C1 segment of cervical spinal cord (tissue), 14 donors: ENCODE data around the gene REXO5.
"Not testable (repeated sequence)": the region's sequence is repeated elsewhere in the genome, so short reads cannot be mapped to it uniquely, and the experiment has no call there.

Experiments
- DNase-seq, 14 donors: peaks; one replicate each; lab custom pipeline; 2025; lab: John Stamatoyannopoulos, UW

The REXO5 gene

GRCh38 chr16:20806168-20807050 lies at the start of gene REXO5, which contains the start of gene ERI2:
TSS of gene REXO5 (plus strand) at chr16:20806527. CDS start at chr16:20806954, 427 bp downstream.
TSS of gene ERI2 (minus strand) at chr16:20806472. CDS start at chr16:20806430, 42 bp downstream.
- DNase-seq = peak; percentile 34 to 88 (median 84)

- DNase-seq = no peak
Measured at GRCh38 chr16:20760346-20760745, 46.0 kb upstream of the REXO5 start.

GRCh38 chr16:20761175-20761574 lies 45.2 kb upstream of the REXO5 start:
- DNase-seq = no peak

GRCh38 chr16:20762404-20763123 lies 43.8 kb upstream of the REXO5 start:
- no peak for DNase-seq

- peak in 4 of 14 donors; percentile 4 to 30 (median 8) for DNase-seq
Measured at GRCh38 chr16:20763461-20764232, 42.7 kb upstream of the REXO5 start, which contains the start of gene ACSM3. TSS of gene ACSM3 (plus strand) at chr16:20764014. CDS start at chr16:20770035, 6,021 bp downstream.

GRCh38 chr16:20764448-20764847 lies 41.9 kb upstream of the REXO5 start:
- DNase-seq = not testable (repeated sequence)

GRCh38 chr16:20765732-20766131 lies 40.6 kb upstream of the REXO5 start:
- no peak for DNase-seq

- DNase-seq = no peak
Measured at GRCh38 chr16:20766294-20766693, 40.0 kb upstream of the REXO5 start.

- DNase-seq = no peak
Measured at GRCh38 chr16:20767577-20767976, 38.8 kb upstream of the REXO5 start.

GRCh38 chr16:20768121-20768520 lies 38.2 kb upstream of the REXO5 start:
- DNase-seq = no peak

GRCh38 chr16:20768818-20769217 lies 37.5 kb upstream of the REXO5 start:
- DNase-seq = no peak

GRCh38 chr16:20773679-20774078 lies 32.6 kb upstream of the REXO5 start:
- no peak for DNase-seq

GRCh38 chr16:20774703-20775362 lies 31.5 kb upstream of the REXO5 start:
- no peak for DNase-seq

- DNase-seq = no peak
Measured at GRCh38 chr16:20781697-20782096, 24.6 kb upstream of the REXO5 start.

- no peak for DNase-seq
Measured at GRCh38 chr16:20782470-20782869, 23.9 kb upstream of the REXO5 start.

- no peak for DNase-seq
Measured at GRCh38 chr16:20784204-20784603, 22.1 kb upstream of the REXO5 start.

- DNase-seq = no peak
Measured at GRCh38 chr16:20789130-20789529, 17.2 kb upstream of the REXO5 start.

- no peak for DNase-seq
Measured at GRCh38 chr16:20791923-20792612, 14.3 kb upstream of the REXO5 start.

GRCh38 chr16:20798364-20798763 lies 8.0 kb upstream of the REXO5 start:
- no peak for DNase-seq

- peak in 1 of 14 donors; percentile 8 for DNase-seq
Measured at GRCh38 chr16:20799599-20799998, 6.7 kb upstream of the REXO5 start.

GRCh38 chr16:20801278-20801677 lies 5.0 kb upstream of the REXO5 start:
- DNase-seq = no peak
